Pancreas (tissue), 10 donors: ENCODE results near the gene SFXN5. TPM values are rescaled to one million over a fixed set of nuclear protein-coding genes. Genes with fewer than 3 reads are reported as not detected.
A peak's percentile ranks its signal among the peaks of the same experiment; 100 is the strongest.

Experiments
- ATAC-seq, 4 donors: fragments of 200-7000 bp; cut with Tn5 transposase; one replicate each; pipeline versions ENCODE4 v1.8.0 to v1.9.1; 2020; ENCODE audit warnings: mild to moderate bottlenecking in 4 of 4, moderate library complexity in 4 of 4
- DNase-seq, 6 donors: peaks; one replicate each; pipeline ENCODE4 v3.0.0-alpha.2; 2020
- FAIRE-seq: peaks from 2 replicates; lab custom pipeline; 2012; peaks lifted over from hg19 to GRCh38; lab: Jason Lieb, UNC
- H3K27ac ChIP-seq, 4 donors: fragments of 200-600 bp; sonication (generic); 1 replicate in 3 of 4; 2 replicates in 1 of 4; pipeline versions ENCODE4 v1.5.0 to v1.8.0; 2020
- H3K27me3 ChIP-seq, 4 donors: fragments of 200-600 bp; one replicate each; pipeline ENCODE4 v1.8.0; 2021
- H3K36me3 ChIP-seq, 3 donors: fragments of 200-600 bp; sonication (generic) in 1 of 3; one replicate each; pipeline versions ENCODE4 v1.5.0 to v1.8.0; 2020 to 2021
- H3K4me1 ChIP-seq, 3 donors: fragments of 200-600 bp; one replicate each; pipeline ENCODE4 v1.8.0; 2021
- H3K4me3 ChIP-seq, 4 donors: fragments of 200-600 bp; sonication (generic) in 2 of 4; one replicate each; pipeline versions ENCODE4 v1.5.0 to v1.8.0; 2020 to 2021
- H3K9me3 ChIP-seq, 4 donors: fragments of 200-600 bp; one replicate each; pipeline ENCODE4 v1.8.0; 2021
- CTCF ChIP-seq, 4 donors: fragments of 200-600 bp; sonication (generic) in 3 of 4; IDR thresholded peaks; one replicate each; pipeline versions ENCODE4 v1.5.0 to v1.8.0; 2021; ENCODE audit warnings: antibody characterized with exemption in 4 of 4
- WGBS, 2 donors: extraction: QIAGEN DNeasy Blood & Tissue Kit; methylation state at CpG; one replicate each; pipeline ENCODE4 v1.1.7; 2013; 5-methylcytosine and 5-hydroxymethylcytosine counted together
- intact Hi-C, 3 donors: fragments of 100-400 bp; cut with DNase I; formaldehyde crosslinking; loops; one replicate each; pipeline versions ENCODE4 v1.11.1 to v1.14.2; 2022
- polyA plus RNA-seq, 2 donors: library from polyadenylated mRNA; stranded (reverse); fragments of 200-250 nt; gene quantifications; one replicate each; pipeline ENCODE4 v1.2.3, GENCODE V29; 2013
- total RNA-seq, 6 donors: library from RNA; stranded (reverse); fragmentation: NEBNext Ultra II Directional in 4 of 6; extraction: Animal tissue kit (Norgen Biotek cat#: 25700) in 4 of 6; gene quantifications; one replicate each; pipeline versions ENCODE4 v1.2.1 to v1.2.4, GENCODE V29; 2021 to 2023
- donor health status: healthy with polysubstance abuse.
- donor health status: DM: no; HTN: no; CAD: no; lungs with moderate emphysema.
- donor health status: DM: no; HTN: no; CAD: no.
- donor health status: control.
- donor health status: control.
- donor health status: Bipolar disorder and iron deficiency.
- donor health status: DM: yes; HTN: yes; CAD: no.
- donor health status: DM: no; HTN: no; CAD: no.
- donor health status: DM: no; HTN: no; CAD: no.
- donor health status: DM: yes; HTN: yes; CAD: no.

SFXN5 gene
- total and polyA plus RNA-seq, 8 donors = 2.6 to 8.4 (median 5.4) TPM

GRCh38 chr2:73033766-73034381, 37.6 kb downstream of the SFXN5 start:
- no peak for FAIRE-seq
- no peaks in the 10 kb centered on the region for H3K9me3 ChIP-seq
- peaks cover 0 to 10% (median 0%) of the 10 kb centered on the region in 3 donors for H3K4me1 ChIP-seq
- no peaks in the 10 kb centered on the region for H3K27me3 ChIP-seq
- H3K27ac ChIP-seq = no peak overlapping the region
- intact Hi-C loops = no loop called here
- DNase-seq = no peak
- no peaks in the 10 kb centered on the region for H3K36me3 ChIP-seq
- peak in 1 of 4 donors; percentile 10 for ATAC-seq
- no peak for TF ChIP-seq CTCF (IDR thresholded peaks at IDR 0.05)
- 62 to 66% methylated on average over 5 of the region's 5 CpGs for WGBS, 2 donors
- no peak overlapping the region for H3K4me3 ChIP-seq

DNA sequence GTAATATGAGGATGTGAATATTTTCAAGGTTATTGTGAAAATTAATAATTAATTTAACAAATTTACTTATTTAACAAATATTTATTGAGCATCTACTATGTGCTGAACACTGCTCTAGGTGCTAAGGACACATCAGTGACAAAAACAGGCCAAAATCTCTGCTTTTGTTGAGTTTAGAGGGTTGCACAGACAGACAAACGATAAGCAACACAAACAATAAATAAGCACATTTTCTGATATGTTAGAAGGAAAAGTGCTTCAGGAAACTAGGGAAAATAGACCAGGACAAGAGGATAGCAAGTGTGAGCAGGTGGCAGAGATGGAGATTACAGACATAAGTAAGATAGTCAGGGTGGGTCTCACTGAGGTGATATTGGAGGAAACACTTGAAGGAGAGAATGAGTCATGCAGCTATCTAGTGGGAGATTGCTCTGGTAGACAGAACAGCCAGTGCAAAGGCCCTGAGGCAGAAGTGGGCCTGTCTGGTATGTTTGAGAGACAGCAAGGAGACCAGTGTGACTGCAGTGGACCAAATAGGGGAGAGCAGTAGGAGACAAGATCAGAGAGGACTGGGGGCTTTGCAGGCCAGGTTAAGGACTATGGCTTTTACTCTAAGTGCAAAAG, 38.3 kb downstream of the SFXN5 start:
- 83 to 98% methylated on average over 1 of the region's 1 CpG for WGBS, 2 donors
- DNase-seq = no peak
- no peak overlapping the region for H3K4me3 ChIP-seq
- TF ChIP-seq CTCF (IDR thresholded peaks at IDR 0.05) = no peak
- H3K36me3 ChIP-seq = no peaks in the 10 kb centered on the region
- FAIRE-seq = no peak
- H3K27me3 ChIP-seq = no peaks in the 10 kb centered on the region
- ATAC-seq = no peak
- H3K4me1 ChIP-seq = peaks cover 0 to 10% (median 0%) of the 10 kb centered on the region in 3 donors
- intact Hi-C loops = no loop called here
- H3K9me3 ChIP-seq = no peaks in the 10 kb centered on the region
- H3K27ac ChIP-seq = no peak overlapping the region

GRCh38 chr2:73032702-73033097, 38.8 kb downstream of the SFXN5 start:
- H3K27ac ChIP-seq = no peak overlapping the region
- no peaks in the 10 kb centered on the region for H3K36me3 ChIP-seq
- FAIRE-seq (no peak), ATAC-seq (no peak), DNase-seq (no peak)
- no peaks in the 10 kb centered on the region for H3K27me3 ChIP-seq
- 79 to 80% methylated on average over 5 of the region's 5 CpGs for WGBS, 2 donors
- intact Hi-C loops = no loop called here
- peaks cover 0 to 10% (median 0%) of the 10 kb centered on the region in 3 donors for H3K4me1 ChIP-seq
- H3K9me3 ChIP-seq = no peaks in the 10 kb centered on the region
- H3K4me3 ChIP-seq = no peak overlapping the region
- no peak for TF ChIP-seq CTCF (IDR thresholded peaks at IDR 0.05)

DNA sequence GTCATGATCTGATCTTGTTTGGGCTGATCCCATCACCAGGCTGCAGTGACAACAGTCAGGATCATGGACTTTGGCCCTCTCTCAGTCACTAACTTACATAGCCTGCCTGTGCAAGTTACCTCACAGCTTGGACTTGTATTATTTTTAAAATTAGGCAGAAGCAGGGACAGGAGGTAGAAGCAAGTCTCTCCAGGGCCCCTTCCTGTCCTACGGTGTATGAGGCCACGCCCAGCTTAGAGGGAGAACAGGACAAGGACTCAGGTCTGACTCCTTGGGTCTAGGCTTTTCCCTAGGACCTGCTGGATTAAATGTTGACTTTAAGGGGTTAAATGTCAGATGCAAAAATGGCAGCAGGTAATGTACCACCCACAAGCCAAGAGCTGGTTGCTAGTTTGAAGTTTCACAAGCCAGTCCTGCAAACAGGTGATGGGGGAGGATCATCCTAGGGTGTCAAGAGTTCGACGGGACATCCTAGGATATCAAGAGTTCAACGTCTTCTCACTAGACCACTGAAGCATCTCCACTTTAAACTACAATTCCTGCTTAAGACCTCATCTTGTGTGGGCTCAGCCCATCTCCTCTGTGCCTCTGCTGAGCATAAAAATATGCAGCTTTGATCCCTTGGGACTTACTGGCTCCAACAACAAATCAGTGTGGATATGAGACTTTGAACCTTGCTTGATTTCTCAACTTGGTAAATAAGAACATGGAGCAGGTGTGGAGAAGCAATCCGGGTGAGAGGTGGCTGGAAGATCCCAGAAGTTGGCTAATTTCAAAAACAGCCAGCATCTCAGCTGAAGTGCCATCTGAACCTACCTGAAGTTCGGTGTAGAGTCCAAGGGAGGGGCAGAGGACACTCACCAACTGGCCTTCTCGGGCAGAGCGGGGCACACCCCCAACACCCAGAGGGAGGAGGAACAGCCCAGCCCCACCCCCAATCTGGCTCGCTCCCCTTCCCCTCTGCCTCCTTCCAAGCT, 39.5 kb downstream of the SFXN5 start:
- H3K4me3 ChIP-seq = no peak overlapping the region
- ATAC-seq (peak; percentile 74 to 91 (median 84)), FAIRE-seq (no peak), DNase-seq (peak in 2 of 6 donors; percentile 11 to 18)
- intact Hi-C loops = no loop called here
- 57 to 64% methylated on average over 10 of the region's 10 CpGs for WGBS, 2 donors
- no peak for TF ChIP-seq CTCF (IDR thresholded peaks at IDR 0.05)
- H3K9me3 ChIP-seq = no peaks in the 10 kb centered on the region
- no peaks in the 10 kb centered on the region for H3K27me3 ChIP-seq
- no peaks in the 10 kb centered on the region for H3K36me3 ChIP-seq
- H3K27ac ChIP-seq = no peak overlapping the region
- peaks cover 0 to 10% (median 0%) of the 10 kb centered on the region in 3 donors for H3K4me1 ChIP-seq
